Measurements from ENCODE around the gene KYNU. TPM values are rescaled to one million over a fixed set of nuclear protein-coding genes. Genes with fewer than 3 reads are reported as not detected.
"Not testable (repeated sequence)": the region's sequence is repeated elsewhere in the genome, so short reads cannot be mapped to it uniquely, and the experiment has no call there.

The KYNU gene
- total and polyA plus RNA-seq, 7 donors: 0.10 to 0.69 (median 0.40) TPM

GRCh38 chr2:143068094-143068493, 190.6 kb downstream of the KYNU start:
- no peaks in the 10 kb centered on the region for H3K36me3 ChIP-seq (ENCODE audit: insufficient read depth in 1 of 2, low read depth in 1 of 2)
- H3K27me3 ChIP-seq (ENCODE audit: insufficient read depth in 3 of 3, low read length in 2 of 3): no peaks in the 10 kb centered on the region
- TF ChIP-seq, protein P1, sequence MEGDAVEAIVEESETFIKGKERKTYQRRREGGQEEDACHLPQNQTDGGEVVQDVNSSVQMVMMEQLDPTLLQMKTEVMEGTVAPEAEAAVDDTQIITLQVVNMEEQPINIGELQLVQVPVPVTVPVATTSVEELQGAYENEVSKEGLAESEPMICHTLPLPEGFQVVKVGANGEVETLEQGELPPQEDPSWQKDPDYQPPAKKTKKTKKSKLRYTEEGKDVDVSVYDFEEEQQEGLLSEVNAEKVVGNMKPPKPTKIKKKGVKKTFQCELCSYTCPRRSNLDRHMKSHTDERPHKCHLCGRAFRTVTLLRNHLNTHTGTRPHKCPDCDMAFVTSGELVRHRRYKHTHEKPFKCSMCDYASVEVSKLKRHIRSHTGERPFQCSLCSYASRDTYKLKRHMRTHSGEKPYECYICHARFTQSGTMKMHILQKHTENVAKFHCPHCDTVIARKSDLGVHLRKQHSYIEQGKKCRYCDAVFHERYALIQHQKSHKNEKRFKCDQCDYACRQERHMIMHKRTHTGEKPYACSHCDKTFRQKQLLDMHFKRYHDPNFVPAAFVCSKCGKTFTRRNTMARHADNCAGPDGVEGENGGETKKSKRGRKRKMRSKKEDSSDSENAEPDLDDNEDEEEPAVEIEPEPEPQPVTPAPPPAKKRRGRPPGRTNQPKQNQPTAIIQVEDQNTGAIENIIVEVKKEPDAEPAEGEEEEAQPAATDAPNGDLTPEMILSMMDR (IDR thresholded peaks at IDR 0.05): no peak
- H3K9me3 ChIP-seq: no peaks in the 10 kb centered on the region
- no peaks in the 10 kb centered on the region for H3K4me1 ChIP-seq
- DNase-seq (no peak), ATAC-seq (no peak)
- intact Hi-C loops (cut with DNase I): no loop called here
- 69 to 80% (median 79%) methylated on average over 3 of the region's 3 CpGs for WGBS, 3 donors
- H3K27ac ChIP-seq: no peak overlapping the region
- no peak overlapping the region for H3K4me3 ChIP-seq

DNA sequence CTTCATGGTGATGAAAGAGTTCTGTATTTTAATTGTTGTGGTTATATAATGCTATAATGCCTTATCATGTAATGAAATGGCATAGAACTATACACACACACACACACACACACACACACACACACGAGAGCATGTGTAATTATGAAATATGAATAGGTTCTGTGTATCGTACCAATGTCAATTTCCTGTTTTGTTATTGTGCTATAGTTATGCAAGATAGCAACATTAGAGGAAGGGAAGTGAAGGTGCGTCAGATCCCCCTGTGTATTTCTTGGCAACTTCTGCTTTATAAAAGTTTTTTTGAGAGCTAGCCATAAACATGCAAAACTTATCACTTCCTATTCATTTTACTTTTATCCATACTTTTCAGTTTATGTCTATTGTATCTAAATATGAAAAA, 191.0 kb downstream of the KYNU start:
- TF ChIP-seq, protein P1 (IDR thresholded peaks at IDR 0.05): no peak
- intact Hi-C loops (cut with DNase I): no loop called here
- Histone ChIP-seq H3K4me1 (no peaks in the 10 kb centered on the region), H3K27me3 (ENCODE audit: insufficient read depth in 3 of 3, low read length in 2 of 3) (no peaks in the 10 kb centered on the region), H3K9me3 (no peaks in the 10 kb centered on the region), H3K4me3 (no peak overlapping the region), H3K27ac (no peak overlapping the region), H3K36me3 (ENCODE audit: insufficient read depth in 1 of 2, low read depth in 1 of 2) (no peaks in the 10 kb centered on the region)
- no peak for DNase-seq
- WGBS, 3 donors: 64 to 73% (median 70%) methylated on average over 3 of the region's 3 CpGs
- ATAC-seq: no peak

GRCh38 chr2:143070704-143071103, 193.2 kb downstream of the KYNU start:
- TF ChIP-seq, protein P1 (IDR thresholded peaks at IDR 0.05): no peak
- H3K36me3 ChIP-seq (ENCODE audit: insufficient read depth in 1 of 2, low read depth in 1 of 2): no peaks in the 10 kb centered on the region
- intact Hi-C loops (cut with DNase I): no loop called here
- H3K27me3 ChIP-seq (ENCODE audit: insufficient read depth in 3 of 3, low read length in 2 of 3): no peaks in the 10 kb centered on the region
- H3K27ac ChIP-seq: no peak overlapping the region
- no peak for DNase-seq
- no peaks in the 10 kb centered on the region for H3K4me1 ChIP-seq
- no peak for ATAC-seq
- no peak overlapping the region for H3K4me3 ChIP-seq
- WGBS, 3 donors: 65 to 88% (median 68%) methylated on average over 1 of the region's 1 CpG
- no peaks in the 10 kb centered on the region for H3K9me3 ChIP-seq

DNA sequence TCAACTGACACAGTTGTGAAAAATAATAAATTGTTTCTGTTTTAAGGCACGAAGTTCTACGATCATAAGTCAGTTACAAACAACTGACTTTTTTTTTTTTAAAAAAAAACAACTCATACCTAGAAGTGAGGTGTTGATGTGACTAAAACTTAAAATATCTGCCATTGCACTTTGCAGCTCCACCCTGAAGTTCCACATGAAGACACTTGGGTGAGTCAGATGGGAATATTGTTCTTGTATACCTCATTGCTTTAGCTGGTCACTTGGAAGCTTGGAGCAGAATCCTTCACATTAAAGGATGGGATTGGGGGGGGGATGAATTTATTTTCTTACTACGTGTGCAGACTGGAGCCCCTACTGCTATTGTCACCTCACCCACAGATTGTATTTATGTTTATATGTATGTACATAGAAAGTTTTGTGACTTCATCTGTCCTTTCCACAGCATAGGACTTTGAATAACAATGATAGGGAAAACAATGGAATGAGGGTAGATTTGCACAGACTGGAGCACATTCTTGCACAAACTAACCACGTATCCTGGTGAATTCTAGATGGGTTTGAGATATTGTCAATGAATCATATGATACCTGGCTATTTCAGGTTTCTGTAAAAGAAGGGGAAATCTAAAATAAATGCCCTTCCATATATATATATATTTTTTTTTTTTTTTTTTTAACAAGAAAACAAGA, 193.9 kb downstream of the KYNU start:
- no peak overlapping the region for H3K27ac ChIP-seq
- ATAC-seq (no peak), DNase-seq (no peak)
- no peaks in the 10 kb centered on the region for H3K27me3 ChIP-seq (ENCODE audit: insufficient read depth in 3 of 3, low read length in 2 of 3)
- H3K9me3 ChIP-seq: no peaks in the 10 kb centered on the region
- H3K36me3 ChIP-seq (ENCODE audit: insufficient read depth in 1 of 2, low read depth in 1 of 2): no peaks in the 10 kb centered on the region
- TF ChIP-seq, protein P1 (IDR thresholded peaks at IDR 0.05): no peak
- 81 to 85% (median 82%) methylated on average over 4 of the region's 4 CpGs for WGBS, 3 donors
- H3K4me3 ChIP-seq: no peak overlapping the region
- intact Hi-C loops (cut with DNase I): no loop called here
- H3K4me1 ChIP-seq: no peaks in the 10 kb centered on the region

- H3K9me3 ChIP-seq; DNase-seq; intact Hi-C loops (cut with DNase I); ATAC-seq; H3K27me3 ChIP-seq (ENCODE audit: insufficient read depth in 3 of 3, low read length in 2 of 3); H3K4me3 ChIP-seq; H3K36me3 ChIP-seq (ENCODE audit: insufficient read depth in 1 of 2, low read depth in 1 of 2); H3K4me1 ChIP-seq; H3K27ac ChIP-seq: not testable (repeated sequence)
- WGBS, 3 donors: 91 to 98% (median 95%) methylated on average over 2 of the region's 2 CpGs
Observed at GRCh38 chr2:143074913-143075312, 197.4 kb downstream of the KYNU start.
